Urothelium cell line (cell line): ENCODE measurements around the gene SLC7A6OS.

Source experiments
- DNase-seq: peaks from one replicate; pipeline ENCODE4 v3.0.0; 2011; ENCODE audit warnings: low spot score, mixed read lengths
- FAIRE-seq: peaks from 2 replicates; lab custom pipeline; 2011; peaks lifted over from hg19 to GRCh38; lab: Jason Lieb, UNC

Gene SLC7A6OS

DNA sequence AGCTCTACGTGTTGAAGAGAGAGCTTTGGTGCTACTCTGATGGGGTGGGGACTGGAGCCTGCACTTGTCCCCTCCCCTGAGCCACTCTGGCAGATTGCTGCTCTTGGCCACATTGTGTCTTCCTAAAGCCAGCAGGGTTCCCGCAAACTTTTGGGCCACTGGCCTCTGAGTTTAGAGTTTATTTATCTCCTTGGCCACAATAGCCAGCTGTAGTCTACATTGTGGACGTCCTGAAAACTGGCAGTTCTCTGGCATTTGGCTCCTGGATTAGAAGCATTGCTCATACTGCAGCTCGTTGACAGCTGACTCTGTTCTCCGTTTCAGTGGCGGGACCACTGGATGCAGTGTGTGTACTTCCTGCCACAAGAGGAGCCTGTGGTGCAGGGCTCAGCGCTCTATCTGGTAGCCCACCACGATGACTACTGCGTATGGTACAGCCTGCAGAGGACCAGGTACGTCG, 34.6 kb upstream of the SLC7A6OS start:
- DNase-seq (no peak), FAIRE-seq (no peak)

DNA sequence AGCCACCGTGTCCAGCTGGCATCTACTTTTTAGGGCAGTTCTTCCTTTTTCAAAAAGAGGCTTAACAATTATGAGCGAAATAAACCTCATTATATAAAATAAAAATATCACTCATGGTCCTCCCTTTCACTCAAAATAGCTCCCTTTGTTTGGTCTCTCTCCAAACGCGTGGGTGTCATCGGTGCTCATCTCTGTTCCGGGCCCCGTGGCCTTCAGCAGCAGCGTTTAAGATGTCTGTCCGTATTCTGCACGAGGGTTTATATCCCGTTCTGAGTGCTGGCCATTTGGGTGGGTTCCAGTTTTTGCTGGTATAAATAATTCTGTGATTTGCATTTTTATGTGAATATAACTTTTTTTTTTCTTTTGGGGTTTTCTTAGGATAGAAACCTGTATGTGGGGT, 33.5 kb upstream of the SLC7A6OS start:
- DNase-seq (no peak), FAIRE-seq (no peak)

DNA sequence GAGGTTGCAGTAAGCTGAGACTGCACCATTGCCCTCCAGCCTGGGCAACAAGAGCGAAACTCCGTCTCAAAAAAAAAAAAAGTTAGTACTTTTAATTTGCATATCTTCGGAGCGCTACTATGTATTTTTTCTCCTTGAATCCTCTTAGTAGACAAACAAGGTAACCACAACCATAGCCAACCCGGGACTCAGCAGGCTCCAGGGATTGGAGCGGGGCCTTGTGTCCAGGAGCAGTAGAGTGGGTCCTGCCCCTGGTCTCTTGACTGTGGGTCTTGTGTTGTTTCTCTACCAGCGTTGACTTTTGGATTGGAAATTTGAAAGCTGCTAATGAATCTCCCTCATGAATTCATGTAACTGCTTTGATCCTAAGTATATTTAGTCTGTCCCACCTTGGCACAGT, 32.4 kb upstream of the SLC7A6OS start:
- DNase-seq, result no peak
- no peak for FAIRE-seq

DNA sequence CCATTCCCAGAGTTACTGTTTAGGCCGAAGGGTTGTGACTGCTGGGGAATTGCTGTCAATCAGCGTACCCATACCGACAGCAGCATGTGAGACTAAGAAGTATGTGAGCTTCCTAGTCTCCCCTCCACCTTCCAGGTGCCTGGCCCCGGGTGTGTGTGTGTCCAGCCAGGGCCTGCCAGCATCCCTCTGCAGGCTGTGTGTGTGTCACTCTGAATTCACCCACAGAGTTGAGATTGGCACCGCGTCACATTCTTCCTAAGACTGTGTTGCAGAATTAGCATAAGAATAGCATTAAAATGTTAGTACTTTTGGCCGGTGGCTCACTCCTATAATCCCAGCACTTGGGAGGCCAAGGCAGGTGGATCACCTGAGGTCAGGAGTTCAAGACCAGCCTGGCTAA, 31.9 kb upstream of the SLC7A6OS start:
- FAIRE-seq, result no peak
- DNase-seq, result no peak

DNA sequence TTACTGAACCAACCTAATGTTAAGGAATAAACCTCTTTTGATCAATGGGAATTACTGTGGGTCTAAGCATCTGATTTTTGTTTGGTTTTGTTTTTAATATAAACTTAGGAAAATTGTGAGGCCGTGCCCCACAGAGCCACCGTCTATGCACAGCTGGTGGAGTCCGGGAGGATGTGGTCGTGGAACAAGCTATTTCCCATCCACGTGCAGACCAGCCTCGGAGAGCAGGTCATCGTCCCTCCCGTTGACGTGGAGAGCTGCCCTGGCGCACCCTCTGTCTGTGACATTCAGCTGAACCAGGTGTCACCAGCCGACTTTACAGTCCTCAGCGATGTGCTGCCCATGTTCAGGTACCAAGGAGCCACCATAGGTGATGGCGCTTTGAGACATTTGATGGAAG, 28.5 kb upstream of the SLC7A6OS start:
- no peak for FAIRE-seq
- no peak for DNase-seq

DNA sequence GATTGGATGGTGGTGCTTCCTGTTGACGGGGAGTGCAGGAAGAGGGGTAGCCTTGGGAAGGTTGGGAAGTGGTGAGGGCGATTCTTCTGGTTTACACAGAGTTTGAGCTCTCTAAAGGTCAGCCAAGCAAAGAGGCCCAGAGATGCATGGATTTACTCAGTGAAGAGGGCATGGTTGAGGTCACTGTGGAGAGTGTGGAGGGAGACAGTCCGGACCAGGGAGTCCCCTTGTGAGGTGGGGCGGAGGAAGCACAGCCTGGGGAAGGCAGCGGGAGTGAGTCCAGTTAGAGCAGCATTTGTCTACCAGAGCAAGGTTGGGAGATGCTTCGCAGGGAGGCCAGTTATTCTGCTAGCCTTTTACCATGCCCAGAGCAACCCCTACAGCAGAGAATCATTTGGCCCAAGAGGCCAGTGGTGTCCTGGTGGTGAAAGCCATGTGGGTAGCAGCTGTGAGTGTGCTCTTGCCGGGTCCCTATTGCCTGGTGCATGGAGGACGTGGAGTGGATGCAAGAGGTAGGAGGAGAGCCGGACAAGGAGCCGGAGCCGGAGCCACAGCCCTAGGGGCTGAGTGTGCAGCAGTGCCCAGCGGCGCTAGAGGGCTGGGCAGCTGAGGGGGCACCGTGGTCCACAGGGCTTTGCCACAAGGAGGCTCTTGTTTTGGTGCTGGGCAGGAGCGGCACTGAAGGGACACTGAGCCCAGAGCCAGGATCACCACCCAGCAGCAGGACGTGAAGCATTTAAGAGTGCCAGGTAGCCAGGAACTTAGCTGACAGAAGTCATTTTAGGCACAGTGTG, 27.8 kb upstream of the SLC7A6OS start:
- FAIRE-seq (no peak), DNase-seq (no peak)

DNA sequence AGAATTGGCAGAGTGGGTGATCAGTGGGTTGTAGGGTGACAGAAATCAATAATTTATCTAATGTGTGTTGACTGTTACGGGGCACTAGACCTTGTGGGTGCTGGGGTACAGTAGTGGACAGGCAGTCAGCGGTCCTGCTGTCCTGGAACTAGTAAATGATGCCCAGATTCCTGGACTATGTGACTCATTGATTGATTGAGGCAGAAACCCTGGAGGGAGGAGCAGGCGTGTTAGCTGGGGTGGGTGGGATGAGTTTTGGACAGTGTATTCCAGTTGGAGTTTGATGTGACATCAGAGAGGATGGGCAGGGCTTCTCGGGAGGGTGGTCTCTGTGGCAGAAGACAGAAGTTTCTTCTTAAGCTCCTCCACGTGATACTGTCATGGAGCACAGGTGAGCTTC, 24.4 kb upstream of the SLC7A6OS start:
- FAIRE-seq (no peak), DNase-seq (no peak)

DNA sequence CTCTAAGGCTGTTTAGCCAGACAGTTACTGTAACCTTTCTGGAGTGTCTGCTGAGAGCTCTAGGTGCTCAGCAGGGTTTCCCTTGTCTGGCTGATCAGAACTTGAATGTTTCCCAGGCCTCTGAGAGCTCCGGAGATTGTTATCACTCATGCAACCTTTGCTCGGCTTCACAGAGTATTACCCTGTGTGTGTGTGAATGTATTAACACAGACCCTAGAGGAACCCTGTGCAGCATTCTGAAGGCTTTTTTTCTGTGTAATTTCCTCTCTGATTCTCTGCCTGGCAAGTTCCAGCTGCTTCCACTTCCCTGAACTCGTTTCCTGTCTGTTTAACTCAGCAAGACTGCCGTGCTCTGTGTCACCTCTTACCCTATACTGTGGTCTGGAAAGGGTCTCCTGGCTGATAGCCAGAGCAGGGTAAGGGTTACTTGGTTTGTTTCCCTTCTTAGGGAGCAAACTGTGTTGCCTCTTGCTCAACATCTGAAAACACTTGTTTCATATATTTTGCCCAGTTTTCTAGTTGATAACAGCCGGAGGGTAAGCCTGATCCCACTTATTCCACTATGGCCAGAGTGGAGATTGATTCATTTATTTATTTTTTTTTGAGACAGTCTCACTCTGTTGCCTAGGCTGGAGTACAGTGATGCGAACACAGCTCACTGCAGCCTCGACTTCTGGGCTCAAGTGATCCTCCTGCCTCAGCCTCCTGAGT, 21.8 kb upstream of the SLC7A6OS start:
- no peak for DNase-seq
- no peak for FAIRE-seq

DNA sequence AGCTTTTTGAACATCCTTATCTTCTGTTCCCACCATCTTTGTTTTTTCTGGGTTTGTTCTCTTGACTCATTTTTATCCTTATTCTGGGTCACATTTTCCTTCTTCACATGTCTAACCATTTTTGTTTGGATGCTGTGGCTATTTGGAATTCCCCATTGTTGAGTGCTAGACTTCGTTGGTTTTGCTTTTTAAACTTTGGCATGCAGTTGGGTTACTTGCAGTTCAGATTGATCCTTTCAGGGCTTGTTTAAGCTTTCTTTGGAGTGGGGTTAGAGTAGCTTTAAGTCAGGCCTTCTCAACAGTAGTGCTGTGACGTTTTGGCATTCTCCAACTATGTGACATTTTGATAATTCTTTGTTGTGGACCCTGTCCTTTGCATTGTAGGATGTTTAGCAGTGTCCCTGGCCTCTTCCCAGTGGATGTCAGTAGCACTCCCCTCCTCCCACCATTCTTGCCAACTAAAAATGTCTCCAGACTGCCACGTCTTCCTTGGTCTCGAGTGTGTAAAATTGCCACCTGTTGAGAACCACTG, 21.2 kb upstream of the SLC7A6OS start:
- no peak for FAIRE-seq
- DNase-seq, result no peak

DNA sequence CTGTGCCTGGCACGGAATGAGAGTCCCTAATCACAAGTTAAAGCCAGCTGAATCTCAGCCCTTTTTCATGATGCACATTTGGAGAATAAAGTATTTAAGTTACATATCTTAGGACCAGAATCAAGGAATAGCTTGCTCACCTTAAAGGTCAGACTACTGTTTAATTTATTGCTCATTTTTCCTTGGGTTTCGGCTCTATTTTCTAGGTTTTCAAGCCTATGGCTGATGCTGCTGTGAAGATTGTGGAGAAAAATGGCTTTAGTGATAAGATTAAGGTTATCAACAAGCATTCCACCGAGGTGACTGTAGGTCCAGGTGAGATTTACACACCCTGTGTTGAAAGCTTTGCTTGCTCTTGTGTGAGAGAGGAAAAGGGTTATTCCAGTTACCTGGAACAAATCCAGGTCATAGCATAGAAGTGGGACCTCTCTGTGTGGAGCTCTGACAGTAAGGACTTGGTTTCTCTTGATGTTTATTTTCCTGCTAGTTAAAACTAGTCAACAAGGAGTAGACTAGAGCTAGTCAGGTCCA, 18.2 kb upstream of the SLC7A6OS start:
- no peak for DNase-seq
- FAIRE-seq, result no peak

DNA sequence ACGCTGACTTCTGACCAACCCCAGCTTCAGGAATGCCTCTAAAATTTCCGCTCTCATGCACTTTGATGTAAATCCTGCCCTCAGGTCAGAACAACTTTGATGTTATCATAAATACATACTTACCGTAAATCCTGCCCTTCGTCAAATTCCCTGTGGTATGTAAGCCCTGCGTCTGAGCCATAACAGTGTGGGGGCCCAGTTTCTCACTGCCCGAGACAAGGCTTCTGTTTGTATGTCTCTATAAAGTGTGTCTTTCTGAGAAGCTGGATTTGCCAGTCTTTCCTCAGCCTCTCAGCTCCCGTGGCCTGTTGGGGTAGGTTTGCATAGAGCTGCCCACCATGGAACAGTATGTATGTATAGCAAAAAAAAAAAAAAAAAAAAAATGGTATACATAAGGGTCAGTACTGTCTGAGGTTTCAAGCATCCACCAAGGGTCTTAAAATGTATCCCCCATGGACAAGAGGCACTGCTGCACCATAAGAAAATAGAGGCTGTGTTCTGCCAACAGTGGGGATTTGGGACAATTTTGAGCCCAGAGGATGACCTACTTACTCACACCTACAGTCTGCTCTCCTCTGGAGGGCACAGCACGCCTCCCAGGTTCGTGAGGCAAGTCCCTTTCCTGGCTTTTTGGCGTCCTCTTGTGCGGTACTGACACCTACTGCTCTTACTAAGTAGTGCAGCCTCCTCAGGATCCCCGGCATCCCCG, 17.6 kb upstream of the SLC7A6OS start:
- peak; percentile 83 for DNase-seq
- no peak for FAIRE-seq

DNA sequence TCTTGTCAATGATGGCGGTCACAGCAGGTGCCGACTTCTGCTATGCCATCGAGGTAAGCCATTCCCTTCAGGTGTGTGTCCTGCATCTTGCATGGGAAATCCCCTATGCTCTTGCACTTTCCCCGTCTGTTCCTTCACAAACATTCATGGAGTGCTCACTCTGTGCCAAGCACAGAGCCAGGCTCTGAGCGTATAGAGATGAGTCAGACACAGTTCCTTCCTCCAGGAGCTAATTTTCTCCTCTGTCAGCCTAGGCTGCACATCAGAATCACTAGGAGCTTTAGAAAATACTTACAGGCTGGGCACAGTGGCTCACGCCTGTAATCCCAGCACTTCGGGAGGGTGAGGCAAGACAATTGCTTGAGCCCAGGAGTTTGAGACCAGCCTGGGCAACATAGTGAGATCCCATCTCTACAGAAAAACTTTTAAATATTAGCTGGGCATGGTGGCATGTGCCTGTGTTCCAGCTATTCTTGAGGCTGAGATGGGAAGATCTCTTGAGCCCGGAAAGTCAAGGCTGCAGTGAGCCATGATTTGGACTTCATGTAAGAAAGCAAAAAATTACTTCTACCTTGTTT, 14.1 kb upstream of the SLC7A6OS start:
- no peak for FAIRE-seq
- no peak for DNase-seq

DNA sequence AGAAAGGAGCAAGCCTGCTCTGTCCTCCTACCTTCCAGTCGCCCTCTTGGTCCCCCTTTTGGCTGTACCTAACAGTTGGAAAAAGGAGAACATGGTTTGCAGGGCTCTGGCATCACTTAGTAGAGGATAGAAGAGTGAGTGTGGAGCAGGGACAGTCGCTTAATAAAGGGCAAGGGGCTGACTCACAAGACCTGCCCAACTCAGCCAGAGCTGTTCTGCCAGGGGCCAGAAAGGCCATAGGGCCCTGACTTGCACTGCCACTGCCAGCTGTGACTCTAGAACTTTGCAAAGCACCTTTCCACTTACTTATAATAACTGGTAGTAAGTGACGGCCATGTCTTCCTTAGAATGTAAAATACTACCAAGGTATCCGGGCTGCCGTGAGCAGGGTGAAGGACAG, 13.6 kb upstream of the SLC7A6OS start:
- DNase-seq, result no peak
- FAIRE-seq, result no peak

DNA sequence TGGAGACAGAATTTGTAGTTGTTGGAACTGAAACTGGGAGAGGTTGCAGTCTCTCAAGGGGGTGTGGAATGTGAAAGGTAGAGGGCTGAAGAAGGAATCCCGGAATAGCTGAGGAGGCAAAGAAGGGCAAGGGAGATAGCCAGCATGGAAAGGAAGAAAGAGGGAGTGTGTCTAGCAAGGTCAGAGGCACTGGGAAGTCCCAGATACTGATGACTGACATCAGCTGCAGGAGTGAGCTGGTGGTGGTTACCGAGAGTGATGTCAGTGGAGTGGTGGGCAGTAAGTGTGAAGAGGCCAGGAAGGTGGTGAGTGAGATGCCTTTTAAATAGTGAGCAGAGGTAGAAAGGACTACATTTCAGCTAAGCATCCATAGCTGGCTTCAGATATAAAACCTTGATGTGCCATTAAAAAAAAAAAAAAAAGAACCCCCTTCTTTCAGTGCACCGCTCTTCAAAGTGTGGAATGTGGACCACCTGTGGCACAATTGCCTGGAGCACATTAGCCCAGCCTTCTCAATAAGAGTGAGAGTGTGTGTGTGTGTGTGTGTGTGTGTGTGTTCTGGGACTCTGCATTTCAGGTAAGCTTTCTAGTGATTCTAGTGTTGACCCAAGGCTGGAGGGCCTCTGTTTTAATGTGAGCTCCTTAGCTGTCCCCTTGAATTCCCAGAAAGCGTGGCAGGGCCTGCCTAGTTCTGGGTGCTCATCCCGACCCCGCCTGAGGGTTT, 8.6 kb upstream of the SLC7A6OS start:
- FAIRE-seq (no peak), DNase-seq (no peak)

DNA sequence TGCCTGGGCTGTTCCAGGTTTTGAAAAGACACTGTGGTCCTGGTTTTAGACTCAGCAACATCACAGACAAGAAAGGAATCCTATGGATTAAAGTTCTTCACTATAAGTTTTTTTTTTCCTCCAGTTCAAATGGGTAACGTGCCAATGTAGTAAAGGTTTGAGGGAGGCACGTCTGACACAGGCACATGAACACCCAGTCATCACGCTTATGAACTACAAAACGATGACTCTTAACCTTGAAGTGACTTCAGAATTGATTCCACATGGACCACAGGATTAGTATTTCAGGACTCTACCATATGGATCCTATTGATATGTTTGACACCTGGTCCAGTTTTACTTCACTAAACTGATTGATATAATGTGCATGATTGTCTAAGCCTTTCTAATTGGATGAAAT, 2.4 kb upstream of the SLC7A6OS start:
- DNase-seq, result no peak
- FAIRE-seq, result no peak

DNA sequence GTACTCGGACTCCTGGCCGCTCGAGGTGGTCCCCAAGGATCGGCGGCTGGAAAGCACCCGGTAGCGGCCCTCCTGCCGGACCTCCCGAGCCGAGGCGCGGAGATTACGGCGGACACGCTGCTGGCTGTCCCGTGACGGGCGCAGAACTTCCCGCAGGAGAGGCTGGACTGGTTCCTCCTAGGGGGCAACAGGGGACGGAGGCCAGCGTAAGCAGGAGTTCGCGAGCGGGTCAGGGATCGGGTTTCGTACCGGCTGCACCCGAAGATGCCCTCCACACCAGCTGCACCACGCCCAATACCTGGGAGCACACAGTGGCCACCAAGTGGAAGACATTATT, 341 bp downstream of the SLC7A6OS start:
- DNase-seq (no peak), FAIRE-seq (no peak)

DNA sequence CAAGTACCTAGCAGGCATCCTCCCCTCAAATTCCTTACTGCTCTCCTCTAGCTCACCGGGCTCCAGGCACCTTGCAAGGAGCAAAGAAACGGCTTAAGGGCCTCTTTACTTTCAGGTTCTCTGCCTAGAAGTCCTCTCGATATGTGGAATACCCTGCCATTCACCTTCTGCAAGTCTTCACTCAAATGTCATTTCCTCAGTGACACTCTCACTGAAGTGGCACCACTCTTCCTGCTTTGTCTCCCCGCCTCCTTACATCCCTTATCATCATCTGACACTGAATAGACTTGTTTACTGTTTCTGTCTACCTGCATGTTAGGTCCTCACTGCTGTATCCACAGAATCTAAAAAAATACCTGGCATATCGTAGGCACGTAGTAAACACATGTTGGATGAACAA, 947 bp downstream of the SLC7A6OS start:
- FAIRE-seq (no peak), DNase-seq (no peak)

DNA sequence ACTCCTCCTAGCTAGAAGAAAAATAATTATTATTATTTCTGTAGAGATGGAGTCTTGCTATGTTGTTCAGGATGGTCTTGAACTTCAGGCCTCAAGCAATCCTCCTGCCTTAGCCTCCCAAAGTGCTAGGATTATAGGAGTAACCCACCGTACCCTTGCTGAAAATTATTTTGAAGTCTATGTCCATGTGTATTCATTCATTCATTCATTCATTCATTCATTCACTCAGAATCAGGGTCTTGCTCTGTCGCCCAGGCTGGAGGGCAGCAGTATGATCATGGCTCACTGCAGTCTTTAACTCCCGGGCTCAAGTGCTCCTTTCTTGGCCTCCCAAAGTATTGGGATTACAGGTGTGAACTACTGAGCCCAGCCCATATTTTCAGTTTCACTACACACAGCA, 4.1 kb downstream of the SLC7A6OS start:
- FAIRE-seq (no peak), DNase-seq (no peak)

DNA sequence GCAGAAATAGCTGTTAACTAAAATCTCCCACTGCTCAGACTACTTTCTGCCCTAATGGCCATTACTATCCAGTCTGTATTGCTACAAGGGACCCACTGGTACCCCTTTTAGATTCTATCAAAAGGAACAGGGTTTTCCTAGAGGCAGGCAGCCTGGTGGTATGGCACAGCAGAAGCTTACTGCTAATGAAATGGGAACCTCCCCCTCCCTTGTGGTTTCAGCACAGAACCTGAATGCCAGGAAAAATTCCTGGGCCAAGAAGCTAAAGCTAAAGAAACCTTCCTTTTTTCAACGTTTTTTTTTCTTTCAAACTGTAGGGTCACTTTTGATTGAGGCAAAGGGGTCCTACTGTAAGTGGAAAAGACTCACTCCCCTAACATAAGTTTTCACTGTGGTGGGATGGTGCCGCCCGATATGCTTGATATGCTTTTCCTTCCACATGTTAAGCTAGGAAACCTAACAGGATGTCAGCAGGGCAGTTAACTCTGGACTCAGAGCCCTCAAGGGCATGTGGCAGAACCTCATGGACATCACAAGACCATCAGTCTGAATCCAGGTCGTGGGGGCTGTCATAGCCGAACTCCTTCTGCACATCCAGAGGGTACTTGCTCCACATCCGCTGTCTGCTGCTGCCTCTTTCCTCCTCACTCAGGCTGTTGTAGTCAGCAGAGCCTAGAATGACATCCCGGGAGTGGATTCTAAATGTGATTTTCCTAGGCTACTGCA, 9.8 kb downstream of the SLC7A6OS start:
- no peak for FAIRE-seq

More for the DNA sequence above, 9.8 kb downstream of the SLC7A6OS start:
- no peak for DNase-seq
